DND-41 (cell line): ENCODE measurements around the gene SRRM1.

Source experiments
- ATAC-seq: fragments of 200-7000 bp; cut with Tn5 transposase; 3 replicates; pipeline ENCODE4 v1.9.1; 2021; ENCODE audit warnings: low read depth; ENCODE audit not compliant: insufficient read depth
- DNase-seq: peaks from one replicate; pipeline ENCODE4 v3.0.0-alpha.2; 2020
- H2AFZ ChIP-seq: 2 replicates; pipeline ENCODE4 v1.6.0; 2012; ENCODE audit warnings: low read depth, low read length
- H3K27ac ChIP-seq: 2 replicates; pipeline ENCODE4 v1.5.1; 2012; ENCODE audit warnings: low read length, inconsistent platforms
- H3K27me3 ChIP-seq: fragments of 200-600 bp; sonication (generic); 2 replicates; pipeline ENCODE4 v1.6.0; 2012; ENCODE audit warnings: low read length, mild to moderate bottlenecking, inconsistent platforms; ENCODE audit not compliant: insufficient read depth, poor library complexity
- H3K36me3 ChIP-seq: 2 replicates; pipeline ENCODE4 v1.5.1; 2012; ENCODE audit warnings: low read length, inconsistent platforms; ENCODE audit not compliant: insufficient read depth
- H3K4me1 ChIP-seq: 2 replicates; pipeline ENCODE4 v1.5.1; 2012; ENCODE audit warnings: mild to moderate bottlenecking, low read length; ENCODE audit not compliant: insufficient read depth
- H3K4me2 ChIP-seq: 2 replicates; pipeline ENCODE4 v1.6.0; 2012; ENCODE audit warnings: mild to moderate bottlenecking, moderate library complexity, low read length, inconsistent platforms; ENCODE audit not compliant: insufficient read depth
- H3K4me3 ChIP-seq, 2 experiments: fragments of 200-600 bp in 1 of 2; shearing (Covaris generic) in 1 of 2; 2 replicates each; pipeline ENCODE4 v1.5.1; 2012 to 2016; ENCODE audit warnings: inconsistent platforms in 2 of 2, low read length in 2 of 2, mild to moderate bottlenecking in 2 of 2, low read depth in 1 of 2, moderate library complexity in 1 of 2
- H3K79me2 ChIP-seq: 2 replicates; pipeline ENCODE4 v1.6.0; 2012; ENCODE audit warnings: low read length, inconsistent platforms; ENCODE audit not compliant: insufficient read depth
- H3K9ac ChIP-seq: 2 replicates; pipeline ENCODE4 v1.6.0; 2012; ENCODE audit warnings: low read depth, mild to moderate bottlenecking, inconsistent platforms, low read length, moderate library complexity
- H3K9me3 ChIP-seq: 2 replicates; pipeline ENCODE4 v1.5.1; 2012; ENCODE audit warnings: low read length, moderate library complexity, mild to moderate bottlenecking, inconsistent platforms; ENCODE audit not compliant: insufficient read depth, severe bottlenecking
- H4K20me1 ChIP-seq: 2 replicates; pipeline ENCODE4 v1.6.0; 2012; ENCODE audit warnings: low read length; ENCODE audit not compliant: insufficient read depth
- EZH2 ChIP-seq: IDR thresholded peaks from 3 replicates; pipeline ENCODE4 v1.6.1; 2012; ENCODE audit warnings: borderline replicate concordance, low read depth, mild to moderate bottlenecking, moderate library complexity, low read length, inconsistent platforms; ENCODE audit not compliant: severe bottlenecking
- TF ChIP-seq, protein P1 (sequence below): IDR thresholded peaks from 2 replicates; pipeline ENCODE4 v1.5.1; 2012; ENCODE audit warnings: borderline replicate concordance, low read length, moderate library complexity, mild to moderate bottlenecking; ENCODE audit not compliant: poor library complexity, severe bottlenecking; ENCODE audit errors: extremely low read depth

Gene SRRM1

DNA sequence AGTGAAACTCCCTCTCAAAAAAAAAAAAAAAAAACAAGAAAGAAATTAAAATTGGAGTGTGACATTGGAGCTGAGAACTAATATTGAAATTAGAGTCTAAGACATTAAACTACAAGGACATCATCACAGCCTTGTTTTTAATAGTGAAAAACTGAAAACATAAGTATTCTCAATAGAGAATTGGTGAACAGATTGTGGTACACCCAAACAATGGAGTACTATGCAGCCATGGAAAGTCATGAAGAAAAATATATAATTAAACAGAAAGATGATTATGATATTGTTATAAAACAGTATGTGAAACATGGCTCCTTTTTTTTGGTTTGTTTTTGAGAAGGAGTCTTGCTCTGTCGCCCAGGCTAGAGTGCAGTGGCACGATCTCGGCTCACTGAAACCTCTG, 43.8 kb upstream of the SRRM1 start:
- DNase-seq (no peak), ATAC-seq (no peak)
- TF ChIP-seq, protein P1, sequence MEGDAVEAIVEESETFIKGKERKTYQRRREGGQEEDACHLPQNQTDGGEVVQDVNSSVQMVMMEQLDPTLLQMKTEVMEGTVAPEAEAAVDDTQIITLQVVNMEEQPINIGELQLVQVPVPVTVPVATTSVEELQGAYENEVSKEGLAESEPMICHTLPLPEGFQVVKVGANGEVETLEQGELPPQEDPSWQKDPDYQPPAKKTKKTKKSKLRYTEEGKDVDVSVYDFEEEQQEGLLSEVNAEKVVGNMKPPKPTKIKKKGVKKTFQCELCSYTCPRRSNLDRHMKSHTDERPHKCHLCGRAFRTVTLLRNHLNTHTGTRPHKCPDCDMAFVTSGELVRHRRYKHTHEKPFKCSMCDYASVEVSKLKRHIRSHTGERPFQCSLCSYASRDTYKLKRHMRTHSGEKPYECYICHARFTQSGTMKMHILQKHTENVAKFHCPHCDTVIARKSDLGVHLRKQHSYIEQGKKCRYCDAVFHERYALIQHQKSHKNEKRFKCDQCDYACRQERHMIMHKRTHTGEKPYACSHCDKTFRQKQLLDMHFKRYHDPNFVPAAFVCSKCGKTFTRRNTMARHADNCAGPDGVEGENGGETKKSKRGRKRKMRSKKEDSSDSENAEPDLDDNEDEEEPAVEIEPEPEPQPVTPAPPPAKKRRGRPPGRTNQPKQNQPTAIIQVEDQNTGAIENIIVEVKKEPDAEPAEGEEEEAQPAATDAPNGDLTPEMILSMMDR, result no peak
- no peak for TF ChIP-seq EZH2

DNA sequence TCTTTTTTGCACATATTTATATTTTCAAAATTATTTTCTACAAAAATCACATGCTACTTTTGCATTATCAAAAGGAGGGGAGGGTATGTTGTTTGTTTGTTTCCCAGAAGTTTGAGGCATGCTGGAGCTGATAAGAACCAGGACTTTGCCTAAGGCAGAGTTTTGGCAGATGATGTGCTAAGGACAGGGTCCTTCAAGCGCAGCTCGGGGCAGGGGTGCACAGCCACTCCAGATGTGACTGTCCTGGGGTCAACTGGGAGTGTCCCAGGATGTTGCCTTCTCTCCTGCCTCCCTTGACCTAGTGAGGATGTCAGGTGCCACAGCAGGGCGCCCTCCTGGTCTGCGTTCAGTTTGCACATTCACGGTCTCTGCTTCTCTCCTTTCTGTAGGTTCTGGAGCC, 42.6 kb upstream of the SRRM1 start:
- Histone ChIP-seq H3K4me2 (no peak overlapping the region), H3K9ac (no peak overlapping the region), H3K27me3 (peaks cover 3% of the 10 kb centered on the region), H4K20me1 (no peaks in the 10 kb centered on the region), H3K27ac (no peak overlapping the region), H3K4me3 (no peak overlapping the region), H3K79me2 (no peaks in the 10 kb centered on the region), H3K9me3 (no peaks in the 10 kb centered on the region), H2AFZ (no peak overlapping the region), H3K36me3 (no peaks in the 10 kb centered on the region), H3K4me1 (no peaks in the 10 kb centered on the region)
- TF ChIP-seq, protein P1, result no peak
- no peak for TF ChIP-seq EZH2
- ATAC-seq, result no peak
- no peak for DNase-seq

More for the DNA sequence above, 43.8 kb upstream of the SRRM1 start:
- no peaks in the 10 kb centered on the region for H4K20me1 ChIP-seq
- no peaks in the 10 kb centered on the region for H3K79me2 ChIP-seq
- H3K4me2 ChIP-seq, result no peak overlapping the region
- H3K4me3 ChIP-seq, result no peak overlapping the region
- H3K27me3 ChIP-seq, result peaks cover 3% of the 10 kb centered on the region
- no peaks in the 10 kb centered on the region for H3K36me3 ChIP-seq
- H3K27ac ChIP-seq, result no peak overlapping the region
- H2AFZ ChIP-seq, result no peak overlapping the region
- no peak overlapping the region for H3K9ac ChIP-seq
- no peaks in the 10 kb centered on the region for H3K9me3 ChIP-seq
- no peaks in the 10 kb centered on the region for H3K4me1 ChIP-seq

DNA sequence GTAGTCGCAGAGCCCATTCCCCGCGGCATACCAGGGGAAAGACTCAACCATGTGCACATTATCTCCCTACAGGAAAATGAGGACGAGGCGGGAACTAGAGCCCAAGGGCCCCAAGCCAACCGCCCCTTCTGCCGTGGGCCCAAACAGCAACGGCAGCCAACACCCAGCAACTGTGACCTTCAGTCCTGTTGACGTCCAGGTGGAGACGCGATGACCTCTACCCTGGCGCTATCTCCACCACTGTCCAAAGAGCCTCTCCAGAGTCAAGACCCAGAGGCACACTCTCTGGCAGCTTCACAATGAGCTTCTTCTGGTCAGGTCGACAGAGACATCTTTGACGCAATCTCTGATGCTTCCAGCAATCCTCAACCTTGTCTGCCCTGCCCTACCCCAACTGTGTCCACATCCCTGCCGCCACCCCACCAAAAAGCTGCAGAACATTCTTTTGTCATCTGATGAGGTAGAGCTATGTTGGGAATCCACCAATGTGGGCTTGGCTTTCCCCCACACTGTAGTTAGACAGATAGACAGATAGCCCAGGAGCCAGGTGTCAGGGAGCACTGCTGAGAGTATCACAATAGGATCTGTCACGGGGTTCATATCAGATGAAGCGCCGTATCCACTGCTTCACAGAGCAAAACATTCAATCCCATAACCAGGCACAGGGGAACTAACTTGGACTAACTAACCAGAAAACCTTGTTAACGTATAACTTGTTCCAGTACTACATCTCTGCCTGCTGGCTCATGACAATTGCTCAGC, 37.4 kb upstream of the SRRM1 start:
- Histone ChIP-seq H3K27ac (no peak overlapping the region), H4K20me1 (no peaks in the 10 kb centered on the region), H2AFZ (no peak overlapping the region), H3K36me3 (no peaks in the 10 kb centered on the region), H3K79me2 (no peaks in the 10 kb centered on the region), H3K4me3 (no peak overlapping the region), H3K27me3 (peaks cover 6% of the 10 kb centered on the region), H3K9me3 (no peaks in the 10 kb centered on the region), H3K9ac (no peak overlapping the region), H3K4me1 (no peaks in the 10 kb centered on the region), H3K4me2 (no peak overlapping the region)
- DNase-seq (no peak), ATAC-seq (no peak)
- no peak for TF ChIP-seq EZH2
- TF ChIP-seq, protein P1, result no peak

DNA sequence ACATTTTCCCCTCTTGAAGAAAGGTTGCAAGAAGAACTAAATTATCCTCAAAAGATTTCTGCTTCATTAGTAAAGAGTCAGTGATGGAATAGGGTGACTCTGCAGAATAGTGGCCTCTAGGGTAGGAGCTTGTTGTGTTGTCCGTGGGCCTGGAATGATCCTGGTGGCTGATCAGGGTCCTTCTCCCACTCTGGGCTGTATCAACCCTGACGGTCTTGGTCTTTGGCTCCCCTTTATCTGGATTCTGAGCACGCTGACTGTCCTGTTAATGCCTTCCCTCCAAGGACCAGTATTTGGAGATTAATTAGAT, 36.9 kb upstream of the SRRM1 start:
- no peaks in the 10 kb centered on the region for H4K20me1 ChIP-seq
- no peaks in the 10 kb centered on the region for H3K4me1 ChIP-seq
- H3K4me2 ChIP-seq, result no peak overlapping the region
- no peak overlapping the region for H2AFZ ChIP-seq
- no peaks in the 10 kb centered on the region for H3K79me2 ChIP-seq
- no peak overlapping the region for H3K9ac ChIP-seq
- no peak for ATAC-seq
- no peak for DNase-seq
- no peaks in the 10 kb centered on the region for H3K9me3 ChIP-seq
- no peak for TF ChIP-seq EZH2
- TF ChIP-seq, protein P1, result no peak
- H3K4me3 ChIP-seq, result no peak overlapping the region
- peaks cover 7% of the 10 kb centered on the region for H3K27me3 ChIP-seq
- H3K27ac ChIP-seq, result no peak overlapping the region
- no peaks in the 10 kb centered on the region for H3K36me3 ChIP-seq
